Measurements from ENCODE around the gene CCDC7.
"Not testable (repeated sequence)": the region's sequence is repeated elsewhere in the genome, so short reads cannot be mapped to it uniquely, and the experiment has no call there.

Gene CCDC7

GRCh38 chr10:32738958-32739357 lies 293.0 kb downstream of the CCDC7 start:
- DNase-seq: no peak

- DNase-seq: no peak
Measured at GRCh38 chr10:32744321-32744720, 298.4 kb downstream of the CCDC7 start.

DNA sequence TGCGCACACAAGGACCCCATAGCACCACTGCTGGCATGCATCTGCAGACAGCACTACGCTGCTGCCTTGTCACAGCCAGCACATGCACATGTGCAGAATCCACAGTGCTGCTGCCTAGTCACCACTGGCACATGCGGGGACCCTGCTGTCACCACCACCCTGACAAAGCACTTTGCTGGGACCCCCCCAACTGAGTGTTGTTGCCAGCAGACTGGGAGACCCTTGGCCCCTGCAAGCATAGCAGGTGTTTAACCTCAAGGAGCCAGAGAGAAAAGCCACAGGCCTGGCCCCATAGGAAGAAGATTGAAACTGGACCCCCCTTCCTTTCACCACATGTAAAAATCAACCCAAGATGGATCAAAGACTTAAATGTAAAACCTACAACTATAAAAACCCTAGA lies 300.9 kb downstream of the CCDC7 start:
- no peak for DNase-seq

GRCh38 chr10:32751582-32751981 lies 305.6 kb downstream of the CCDC7 start:
- no peak for DNase-seq

DNA sequence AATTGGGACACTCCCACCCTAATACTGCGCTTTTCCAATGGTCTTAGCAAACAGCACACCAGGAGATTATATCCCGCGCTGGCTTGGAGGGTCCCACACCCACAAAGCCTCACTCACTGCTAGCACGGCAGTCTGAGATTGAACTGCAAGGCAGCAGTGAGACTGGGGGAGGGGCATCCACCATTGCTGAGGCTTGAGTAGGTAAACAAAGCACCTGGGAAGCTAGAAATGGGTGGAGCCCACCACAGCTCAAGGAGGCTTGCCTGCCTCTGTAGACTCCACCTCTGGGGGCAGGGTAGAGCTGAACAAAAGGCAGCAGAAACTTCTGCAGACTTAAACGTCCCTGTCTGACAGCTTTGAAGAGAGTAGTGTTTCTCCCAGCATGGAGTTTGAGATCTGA lies 309.0 kb downstream of the CCDC7 start:
- not testable (repeated sequence) for DNase-seq

GRCh38 chr10:32771217-32771616 lies 325.3 kb downstream of the CCDC7 start:
- no peak for DNase-seq

DNA sequence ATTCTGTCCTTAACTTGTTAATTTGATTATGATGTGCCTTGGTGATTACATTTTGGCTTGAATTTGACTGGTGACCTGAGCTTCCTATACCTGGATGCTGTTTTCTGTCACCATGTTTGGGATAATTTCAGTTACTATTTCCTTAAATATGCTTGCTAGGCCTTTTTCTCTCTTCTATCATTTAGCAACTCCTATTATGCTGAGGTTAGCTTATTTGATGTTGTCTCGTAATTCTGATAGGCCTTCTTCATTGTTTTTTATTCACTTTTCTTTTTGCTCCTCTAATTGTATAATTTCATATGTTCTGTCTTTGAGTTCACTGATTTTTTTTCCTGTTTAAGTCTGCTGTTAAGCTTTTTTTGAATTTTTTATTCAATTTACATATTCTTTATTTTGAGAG lies 327.2 kb downstream of the CCDC7 start:
- DNase-seq: no peak

DNA sequence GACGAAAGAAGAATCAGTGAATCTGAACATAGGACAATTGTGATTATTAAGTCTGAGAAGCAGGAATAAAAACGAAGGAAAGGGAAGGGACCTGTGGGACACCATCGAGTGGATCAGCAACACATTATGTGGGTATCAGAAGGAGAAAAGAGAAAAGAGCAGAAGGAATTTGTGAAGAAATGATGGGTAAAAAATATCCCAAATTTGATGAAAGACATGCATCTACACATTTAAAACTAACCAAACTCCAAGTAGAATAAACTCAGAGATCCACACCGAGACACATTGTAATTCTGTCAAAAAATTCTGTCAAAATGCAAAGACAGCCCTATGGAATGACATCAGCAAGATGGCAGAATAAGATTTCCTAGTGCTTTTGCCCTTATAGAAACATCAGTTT lies 341.0 kb downstream of the CCDC7 start:
- DNase-seq: no peak

GRCh38 chr10:32787690-32788284 lies 341.8 kb downstream of the CCDC7 start:
- DNase-seq: no peak

- DNase-seq: no peak
Measured at GRCh38 chr10:32788359-32788758, 342.4 kb downstream of the CCDC7 start.

DNA sequence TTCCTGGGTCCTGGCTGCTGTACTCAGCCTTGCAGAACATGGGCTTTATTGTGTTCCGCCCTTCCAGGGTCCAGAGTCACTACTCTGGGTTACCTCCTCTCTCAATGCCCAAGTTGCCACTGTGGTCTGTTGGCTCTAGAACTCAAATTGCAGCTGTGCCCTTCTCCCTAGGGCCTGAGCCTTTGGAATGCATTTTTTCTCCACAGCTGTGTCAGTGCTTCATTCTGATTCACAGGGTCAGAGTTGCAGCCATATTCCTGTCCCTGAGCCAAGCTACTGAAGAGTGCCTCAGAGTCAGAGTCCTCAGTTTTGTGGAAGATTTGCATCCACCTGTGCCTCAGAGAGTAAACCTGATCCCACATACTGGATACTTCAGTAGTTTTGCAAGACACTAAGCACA lies 344.5 kb downstream of the CCDC7 start:
- no peak for DNase-seq

DNA sequence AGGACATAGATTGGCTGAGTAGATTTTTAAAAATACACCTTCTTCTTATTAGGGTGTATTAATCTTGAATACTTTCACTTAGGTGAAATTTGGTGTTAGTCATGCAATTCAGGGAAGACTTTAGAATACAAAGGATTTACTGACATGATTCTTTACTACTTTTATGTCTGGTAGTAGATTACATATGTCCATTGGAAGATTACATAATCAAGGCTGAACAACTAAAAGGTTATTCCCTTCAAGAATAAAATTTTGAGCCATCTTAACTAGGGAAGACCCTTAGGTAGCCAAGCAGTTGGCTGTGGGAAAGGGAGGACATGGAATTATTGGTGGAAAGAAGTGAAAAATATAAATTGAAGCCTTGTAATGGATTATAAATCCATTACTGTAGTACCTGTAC lies 347.1 kb downstream of the CCDC7 start:
- no peak for DNase-seq

DNA sequence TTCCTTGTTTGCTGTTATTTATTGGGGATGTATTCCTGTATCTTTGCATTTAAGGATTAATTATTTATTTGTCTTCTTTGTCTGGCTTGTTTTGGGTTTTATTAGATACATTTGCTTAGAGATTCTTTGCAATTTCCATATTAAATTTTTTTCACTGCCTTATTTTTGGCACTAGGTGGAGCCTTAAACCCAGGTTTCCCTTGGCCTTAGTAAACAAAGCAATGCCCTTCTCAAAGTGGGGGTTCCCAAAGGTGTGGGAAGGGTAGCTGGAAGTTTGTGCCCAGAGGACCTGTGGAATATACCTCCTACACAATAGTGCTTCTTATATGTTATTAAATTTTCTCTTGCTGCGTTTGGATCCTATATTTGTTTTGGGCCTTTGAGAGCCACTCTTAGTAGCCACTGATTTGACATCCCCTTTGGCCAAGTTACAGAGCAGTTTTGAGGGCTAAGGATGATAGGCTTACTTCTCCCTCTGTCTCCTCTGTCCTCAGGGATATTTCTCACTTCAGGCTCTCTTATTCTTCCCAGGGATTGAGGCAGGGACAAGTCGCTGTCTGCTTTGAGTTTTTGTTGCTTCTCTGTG lies 349.8 kb downstream of the CCDC7 start:
- peak; percentile 1 to 16 for DNase-seq

GRCh38 chr10:32797393-32797792 lies 351.5 kb downstream of the CCDC7 start:
- DNase-seq: not testable (repeated sequence)

- no peak for DNase-seq
Measured at GRCh38 chr10:32846974-32847373, 401.0 kb downstream of the CCDC7 start.

GRCh38 chr10:32851301-32851700 lies 405.4 kb downstream of the CCDC7 start:
- no peak for DNase-seq

GRCh38 chr10:32854435-32854834 lies 408.5 kb downstream of the CCDC7 start:
- DNase-seq: no peak

DNA sequence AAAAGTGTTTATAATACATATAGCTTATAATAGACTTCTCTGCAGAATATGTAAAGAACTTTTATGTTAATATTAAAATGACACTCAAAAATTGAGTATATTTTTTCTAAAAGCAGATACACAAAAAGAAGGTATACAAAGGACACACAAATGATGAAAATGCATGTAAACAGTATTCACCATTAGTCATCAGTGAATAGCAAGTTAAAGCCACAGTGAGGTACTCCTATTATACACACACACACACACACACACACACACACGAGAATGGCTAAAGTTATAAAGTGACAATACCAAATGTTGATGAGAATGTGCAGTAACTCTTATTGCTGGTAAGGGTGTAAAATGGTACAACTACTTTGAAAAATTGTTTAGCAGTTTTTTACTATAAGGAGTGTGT lies 419.2 kb downstream of the CCDC7 start:
- DNase-seq: no peak

- no peak for DNase-seq
Measured at GRCh38 chr10:32877915-32878314, 432.0 kb downstream of the CCDC7 start.

DNA sequence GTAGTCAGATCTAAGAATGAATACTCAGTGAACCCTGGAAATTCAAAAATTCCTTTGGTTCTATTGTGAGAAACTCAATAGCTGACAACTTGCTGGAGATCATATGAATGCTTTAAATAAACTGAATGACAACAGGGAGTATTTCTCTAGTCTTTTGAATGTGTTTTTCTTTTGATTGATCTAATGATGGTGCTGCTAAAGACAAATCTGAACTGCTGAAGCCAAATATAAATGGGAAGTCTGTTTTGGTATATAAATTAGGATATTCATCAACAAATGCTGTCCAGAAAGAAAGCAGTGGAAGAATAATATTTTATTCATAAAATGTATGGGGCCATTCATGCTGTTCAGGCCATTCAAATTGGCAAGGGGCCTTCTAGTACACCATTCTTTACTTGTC lies 432.7 kb downstream of the CCDC7 start:
- no peak for DNase-seq

- no peak for DNase-seq
Measured at GRCh38 chr10:32882076-32882475, 436.1 kb downstream of the CCDC7 start.

GRCh38 chr10:32887481-32887880 lies 441.5 kb downstream of the CCDC7 start:
- DNase-seq: no peak

- DNase-seq: no peak
Measured at GRCh38 chr10:32888161-32888927, 442.4 kb downstream of the CCDC7 start.

DNA sequence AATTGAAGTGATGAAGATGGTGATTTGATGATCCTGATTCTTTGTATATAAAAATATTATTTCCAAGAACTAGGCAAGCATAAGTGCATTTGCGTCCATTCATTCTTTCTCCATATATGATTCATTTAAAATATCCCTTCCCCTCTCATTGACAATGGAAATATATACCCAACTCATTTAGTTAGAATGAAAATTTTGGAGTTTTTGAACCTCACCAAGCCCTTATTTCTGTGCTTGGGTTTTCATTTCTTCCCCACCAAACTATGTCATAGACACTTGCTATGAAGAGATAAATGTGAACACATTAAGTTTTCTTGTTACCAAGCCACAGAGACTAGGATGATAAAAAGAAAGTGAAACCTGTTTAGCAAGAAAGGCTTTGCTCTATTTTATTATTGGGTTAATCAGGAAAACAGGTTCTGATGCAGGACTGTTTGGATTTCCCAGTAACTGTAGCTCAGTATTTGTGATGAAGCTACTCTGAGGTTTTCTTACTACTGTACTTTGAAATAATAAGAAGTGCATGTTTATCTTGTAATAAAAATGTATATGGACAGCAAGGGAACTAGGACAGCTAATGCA lies 443.8 kb downstream of the CCDC7 start:
- DNase-seq: no peak

Measured in NCI-H2081 (cell line).